ENCODE data around the gene FAM234A.

Gene FAM234A

DNA sequence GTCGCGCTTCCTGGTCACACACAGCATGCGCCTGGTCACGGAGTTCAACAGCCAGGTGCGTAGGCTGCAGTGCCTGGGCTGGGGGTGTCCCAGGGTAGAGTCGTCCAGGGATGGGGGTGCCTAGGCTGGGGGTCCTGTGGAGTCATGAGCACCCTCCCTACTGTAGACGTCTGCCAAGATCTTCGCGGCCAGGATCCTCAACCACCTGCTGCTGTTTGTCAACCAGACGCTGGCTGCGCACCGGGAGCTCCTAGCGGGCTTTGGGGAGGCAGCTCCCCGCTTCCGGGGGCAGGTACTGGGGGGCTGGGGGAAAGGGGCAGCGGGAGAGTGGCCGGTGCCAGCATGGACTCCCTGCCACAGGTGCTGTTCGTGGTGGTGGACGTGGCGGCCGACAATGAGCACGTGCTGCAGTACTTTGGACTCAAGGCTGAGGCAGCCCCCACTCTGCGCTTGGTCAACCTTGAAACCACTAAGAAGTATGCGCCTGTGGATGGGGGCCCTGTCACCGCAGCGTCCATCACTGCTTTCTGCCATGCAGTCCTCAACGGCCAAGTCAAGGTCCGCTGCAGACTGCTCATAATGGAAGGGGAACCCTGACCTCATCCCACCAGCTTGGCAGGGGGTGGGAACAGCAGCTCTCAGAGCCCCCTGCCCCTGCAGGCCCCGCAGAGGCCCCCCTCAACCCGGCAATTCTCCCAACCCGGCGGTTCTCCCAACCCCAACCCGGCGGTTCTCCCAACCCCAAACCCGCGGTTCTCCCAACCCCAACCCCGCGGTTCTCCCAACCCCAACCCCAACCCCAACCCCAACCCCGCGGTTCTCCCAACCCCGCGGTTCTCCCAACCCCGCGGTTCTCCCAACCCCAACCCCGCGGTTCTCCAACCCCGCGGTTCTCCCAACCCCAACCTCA, 50.8 kb downstream of the FAM234A start:
- TF ChIP-seq CTCF (IDR thresholded peaks at IDR 0.05), result no peak
- no peaks in the 10 kb centered on the region for H3K79me2 ChIP-seq
- H3K9me3 ChIP-seq (ENCODE audit: control insufficient read depth, low read length), result no peaks in the 10 kb centered on the region
- no peak overlapping the region for H3K9ac ChIP-seq
- H3K4me3 ChIP-seq (ENCODE audit: low read depth, low read length), result no peak overlapping the region
- no peak overlapping the region for H3K27ac ChIP-seq
- no peak overlapping the region for H2AFZ ChIP-seq
- H3K4me1 ChIP-seq, result no peaks in the 10 kb centered on the region
- H3K36me3 ChIP-seq (ENCODE audit: control insufficient read depth, insufficient read depth, low read length), result no peaks in the 10 kb centered on the region
- H3K27me3 ChIP-seq (ENCODE audit: control insufficient read depth, insufficient read depth, low read length), result no peaks in the 10 kb centered on the region
- H3K4me2 ChIP-seq (ENCODE audit: low read length), result no peak overlapping the region

DNA sequence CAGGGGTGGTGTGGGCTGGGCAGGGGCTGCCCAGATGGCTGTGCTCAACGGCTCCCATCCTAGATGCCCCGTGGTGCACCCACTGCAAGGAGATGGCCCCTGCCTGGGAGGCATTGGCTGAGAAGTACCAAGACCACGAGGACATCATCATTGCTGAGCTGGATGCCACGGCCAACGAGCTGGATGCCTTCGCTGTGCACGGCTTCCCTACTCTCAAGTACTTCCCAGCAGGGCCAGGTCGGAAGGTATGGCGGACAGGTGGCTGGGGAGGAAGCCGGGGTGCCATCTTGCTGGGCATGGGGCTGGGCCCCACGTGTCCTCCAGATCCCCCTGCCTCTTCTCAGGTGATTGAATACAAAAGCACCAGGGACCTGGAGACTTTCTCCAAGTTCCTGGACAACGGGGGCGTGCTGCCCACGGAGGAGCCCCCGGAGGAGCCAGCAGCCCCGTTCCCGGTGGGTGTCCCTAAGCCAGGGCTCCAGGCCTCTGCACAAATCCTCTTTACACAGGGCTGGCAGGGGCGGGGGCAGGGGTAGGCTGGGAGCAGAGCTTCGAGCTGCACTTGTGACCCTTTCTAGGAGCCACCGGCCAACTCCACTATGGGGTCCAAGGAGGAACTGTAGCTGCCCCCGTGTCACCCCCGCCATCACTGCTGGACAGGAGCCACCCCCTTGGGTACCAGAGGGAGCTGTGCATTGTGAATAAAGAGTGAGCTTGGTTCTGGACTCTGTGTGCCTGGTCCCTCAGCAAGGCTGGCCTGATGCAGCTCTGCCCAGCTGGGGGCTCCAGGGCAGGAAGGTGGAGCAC, 52.1 kb downstream of the FAM234A start:
- Histone ChIP-seq H3K27ac (no peak overlapping the region), H3K36me3 (ENCODE audit: control insufficient read depth, insufficient read depth, low read length) (no peaks in the 10 kb centered on the region)
- no peak for TF ChIP-seq CTCF (IDR thresholded peaks at IDR 0.05)

DNA sequence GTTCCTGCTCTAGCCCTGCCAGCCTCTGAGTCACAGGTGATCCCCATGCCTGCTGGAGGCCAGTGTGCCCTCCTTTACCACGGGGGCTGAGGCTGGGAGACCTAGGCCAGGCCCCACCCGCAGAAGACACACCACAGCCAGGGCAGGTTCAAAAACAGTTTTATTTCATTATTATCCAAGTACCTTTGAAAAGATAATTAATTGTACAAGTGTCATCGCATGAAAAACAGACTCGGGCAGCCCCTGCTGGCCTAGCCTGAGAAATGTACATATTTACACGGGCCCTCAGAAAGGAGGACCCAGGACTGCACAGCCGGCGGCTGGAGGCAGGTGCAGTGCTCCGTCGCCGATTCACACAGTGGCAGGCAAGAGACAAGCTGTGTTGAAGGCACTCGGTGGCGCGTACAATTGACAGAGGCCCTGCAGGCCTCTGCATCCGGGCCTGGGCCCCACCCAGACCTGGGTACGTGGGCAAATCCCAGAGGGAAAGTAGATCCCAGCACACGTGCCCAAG, 52.7 kb downstream of the FAM234A start:
- H3K4me3 ChIP-seq (ENCODE audit: low read depth, low read length), result no peak overlapping the region
- TF ChIP-seq CTCF (IDR thresholded peaks at IDR 0.05), result no peak
- no peak overlapping the region for H3K27ac ChIP-seq
- H3K9me3 ChIP-seq (ENCODE audit: control insufficient read depth, low read length), result no peaks in the 10 kb centered on the region
- no peak overlapping the region for H3K9ac ChIP-seq
- no peaks in the 10 kb centered on the region for H3K79me2 ChIP-seq
- H2AFZ ChIP-seq, result no peak overlapping the region
- H3K4me1 ChIP-seq, result no peaks in the 10 kb centered on the region
- H3K27me3 ChIP-seq (ENCODE audit: control insufficient read depth, insufficient read depth, low read length), result no peaks in the 10 kb centered on the region
- no peaks in the 10 kb centered on the region for H3K36me3 ChIP-seq (ENCODE audit: control insufficient read depth, insufficient read depth, low read length)
- H3K4me2 ChIP-seq (ENCODE audit: low read length), result no peak overlapping the region

More for the DNA sequence above, 52.1 kb downstream of the FAM234A start:
- Histone ChIP-seq H3K4me1 (no peaks in the 10 kb centered on the region), H3K4me3 (ENCODE audit: low read depth, low read length) (no peak overlapping the region), H3K79me2 (no peaks in the 10 kb centered on the region), H2AFZ (no peak overlapping the region), H3K9ac (no peak overlapping the region), H3K9me3 (ENCODE audit: control insufficient read depth, low read length) (no peaks in the 10 kb centered on the region), H3K4me2 (ENCODE audit: low read length) (no peak overlapping the region), H3K27me3 (ENCODE audit: control insufficient read depth, insufficient read depth, low read length) (no peaks in the 10 kb centered on the region)

- Histone ChIP-seq H3K79me2 (no peaks in the 10 kb centered on the region), H3K9me3 (ENCODE audit: control insufficient read depth, low read length) (no peaks in the 10 kb centered on the region), H3K27ac (no peak overlapping the region), H3K4me3 (ENCODE audit: low read depth, low read length) (no peak overlapping the region), H3K36me3 (ENCODE audit: control insufficient read depth, insufficient read depth, low read length) (no peaks in the 10 kb centered on the region), H3K9ac (no peak overlapping the region), H2AFZ (no peak overlapping the region), H3K4me2 (ENCODE audit: low read length) (no peak overlapping the region), H3K27me3 (ENCODE audit: control insufficient read depth, insufficient read depth, low read length) (no peaks in the 10 kb centered on the region), H3K4me1 (no peaks in the 10 kb centered on the region)
- TF ChIP-seq CTCF (IDR thresholded peaks at IDR 0.05), result no peak
These were observed 53.6 kb downstream of the FAM234A start for GRCh38 chr16:287981-288920.
